Fibroblast of skin of scalp (primary cell): ENCODE results near the gene SIAH3.
"Not testable (repeated sequence)": the region's sequence is repeated elsewhere in the genome, so short reads cannot be mapped to it uniquely, and the experiment has no call there.

Experiments
- DNase-seq: peaks from one replicate; pipeline ENCODE4 v3.0.0-alpha.2; 2013

Gene SIAH3

GRCh38 chr13:45781553-45782326 is 69.8 kb downstream of the SIAH3 start:
- peak; percentile 11 for DNase-seq

GRCh38 chr13:45779901-45780300 is 71.7 kb downstream of the SIAH3 start:
- DNase-seq: no peak

GRCh38 chr13:45778882-45779281 is 72.7 kb downstream of the SIAH3 start:
- peak; percentile 7 for DNase-seq

- no peak for DNase-seq
Measured at GRCh38 chr13:45776748-45777147, 74.8 kb downstream of the SIAH3 start.

- no peak for DNase-seq
Measured at GRCh38 chr13:45775401-45775963, 76.1 kb downstream of the SIAH3 start.

- no peak for DNase-seq
Measured at GRCh38 chr13:45773944-45774343, 77.6 kb downstream of the SIAH3 start.

GRCh38 chr13:45773236-45773635 is 78.3 kb downstream of the SIAH3 start:
- DNase-seq: peak; percentile 54

- DNase-seq: no peak
Measured at GRCh38 chr13:45770886-45771285, 80.7 kb downstream of the SIAH3 start.

GRCh38 chr13:45768656-45769479 is 82.7 kb downstream of the SIAH3 start:
- peak; percentile 32 for DNase-seq

- DNase-seq: no peak
Measured at GRCh38 chr13:45765464-45765863, 86.1 kb downstream of the SIAH3 start.

- no peak for DNase-seq
Measured at GRCh38 chr13:45763419-45763818, 88.1 kb downstream of the SIAH3 start.

- DNase-seq: not testable (repeated sequence)
Measured at GRCh38 chr13:45757589-45757988, 94.0 kb downstream of the SIAH3 start.

- DNase-seq: not testable (repeated sequence)
Measured at GRCh38 chr13:45756498-45756897, 95.1 kb downstream of the SIAH3 start.

- no peak for DNase-seq
Measured at GRCh38 chr13:45752510-45752909, 99.0 kb downstream of the SIAH3 start.

- DNase-seq: no peak
Measured at GRCh38 chr13:45751885-45752284, 99.7 kb downstream of the SIAH3 start.

GRCh38 chr13:45750566-45750965 is 101.0 kb downstream of the SIAH3 start:
- no peak for DNase-seq

- no peak for DNase-seq
Measured at GRCh38 chr13:45748941-45749759, 102.4 kb downstream of the SIAH3 start.

- no peak for DNase-seq
Measured at GRCh38 chr13:45747071-45747470, 104.5 kb downstream of the SIAH3 start.

GRCh38 chr13:45744979-45745378 is 106.6 kb downstream of the SIAH3 start:
- no peak for DNase-seq

GRCh38 chr13:45742985-45743384 is 108.6 kb downstream of the SIAH3 start:
- no peak for DNase-seq

- no peak for DNase-seq
Measured at GRCh38 chr13:45737571-45738017, 114.0 kb downstream of the SIAH3 start.

GRCh38 chr13:45733361-45733760 is 118.2 kb downstream of the SIAH3 start:
- no peak for DNase-seq

- no peak for DNase-seq
Measured at GRCh38 chr13:45732916-45733315, 118.6 kb downstream of the SIAH3 start.
